Mesenchymal stem cell (in vitro differentiated cells and primary cell): ENCODE data around the gene HOXC13.
A peak's percentile ranks its signal among the peaks of the same experiment; 100 is the strongest.

Source experiments
- DNase-seq: peaks from one replicate; pipeline ENCODE4 v3.0.0-alpha.2; 2013
- H2AFZ ChIP-seq: one replicate; pipeline ENCODE4 v1.6.1; 2013; ENCODE audit warnings: low read depth, mild to moderate bottlenecking, control low read depth, inconsistent platforms, low read length, moderate library complexity
- H2AK5ac ChIP-seq: 2 replicates; pipeline ENCODE4 v1.6.1; 2013; ENCODE audit warnings: low read length, moderate library complexity, mild to moderate bottlenecking, inconsistent platforms; ENCODE audit not compliant: severe bottlenecking
- H2BK120ac ChIP-seq: one replicate; pipeline ENCODE4 v1.6.1; 2013; ENCODE audit warnings: low read depth, mild to moderate bottlenecking, inconsistent platforms, low read length, moderate library complexity
- H2BK12ac ChIP-seq, 2 experiments: one replicate each; pipeline ENCODE4 v1.6.1; 2013; ENCODE audit warnings: inconsistent platforms in 2 of 2, low read length in 2 of 2, mild to moderate bottlenecking in 2 of 2, moderate library complexity in 2 of 2, control low read depth in 1 of 2
- H2BK15ac ChIP-seq: one replicate; pipeline ENCODE4 v1.6.1; 2013; ENCODE audit warnings: mild to moderate bottlenecking, low read depth, inconsistent platforms; ENCODE audit not compliant: poor library complexity, severe bottlenecking
- H2BK5ac ChIP-seq: 2 replicates; pipeline ENCODE4 v1.6.1; 2013; ENCODE audit warnings: low read depth, mild to moderate bottlenecking, low read length, control low read depth, inconsistent platforms; ENCODE audit not compliant: poor library complexity, severe bottlenecking
- H3K14ac ChIP-seq, 2 experiments: one replicate each; pipeline ENCODE4 v1.6.1; 2013; ENCODE audit warnings: inconsistent platforms in 2 of 2, low read length in 2 of 2, control low read depth in 1 of 2, mild to moderate bottlenecking in 1 of 2, moderate library complexity in 1 of 2
- H3K18ac ChIP-seq, 2 experiments: one replicate each; pipeline ENCODE4 v1.6.1; 2013; ENCODE audit warnings: inconsistent platforms in 2 of 2, low read length in 2 of 2, control low read depth in 1 of 2, low read depth in 1 of 2, mild to moderate bottlenecking in 1 of 2
- H3K23ac ChIP-seq, 2 experiments: one replicate each; pipeline ENCODE4 v1.6.1; 2013; ENCODE audit warnings: inconsistent platforms in 2 of 2, low read length in 2 of 2, mild to moderate bottlenecking in 2 of 2, moderate library complexity in 2 of 2, control low read depth in 1 of 2
- H3K27ac ChIP-seq: 2 replicates; pipeline ENCODE4 v1.5.1; 2013; ENCODE audit warnings: mild to moderate bottlenecking, moderate library complexity, low read length, control low read depth, inconsistent platforms; ENCODE audit not compliant: poor library complexity, severe bottlenecking
- H3K27me3 ChIP-seq, 2 experiments: 2 replicates each; pipeline versions ENCODE4 v1.6.1 to v1.7.0; 2013; ENCODE audit warnings: low read length in 2 of 2, mild to moderate bottlenecking in 2 of 2, moderate library complexity in 2 of 2, control low read depth in 1 of 2, inconsistent platforms in 1 of 2; ENCODE audit not compliant: control insufficient read depth in 1 of 2, insufficient read depth in 1 of 2
- H3K36me3 ChIP-seq, 2 experiments: 2 replicates each; pipeline versions ENCODE4 v1.6.1 to v1.7.0; 2013; ENCODE audit warnings: low read length in 2 of 2, control low read depth in 1 of 2, inconsistent platforms in 1 of 2, low read depth in 1 of 2, mild to moderate bottlenecking in 1 of 2; ENCODE audit not compliant: insufficient read depth in 2 of 2, control insufficient read depth in 1 of 2
- H3K4ac ChIP-seq, 2 experiments: one replicate each; pipeline ENCODE4 v1.6.1; 2013; ENCODE audit warnings: inconsistent platforms in 2 of 2, low read length in 2 of 2, mild to moderate bottlenecking in 2 of 2, moderate library complexity in 2 of 2, control low read depth in 1 of 2, low read depth in 1 of 2
- H3K4me1 ChIP-seq: 2 replicates; pipeline ENCODE4 v1.6.1; 2013; ENCODE audit warnings: low read depth, low read length, control low read depth; ENCODE audit not compliant: control insufficient read depth, insufficient read depth
- H3K4me2 ChIP-seq: 2 replicates; pipeline ENCODE4 v1.6.1; 2013; ENCODE audit warnings: low read length, mild to moderate bottlenecking, inconsistent platforms; ENCODE audit not compliant: poor library complexity, severe bottlenecking
- H3K4me3 ChIP-seq, 2 experiments: 2 replicates each; pipeline versions ENCODE4 v1.5.1 to v1.7.0; 2013; ENCODE audit warnings: low read length in 2 of 2, mild to moderate bottlenecking in 2 of 2, control low read depth in 1 of 2, low read depth in 1 of 2; ENCODE audit not compliant: insufficient read depth in 1 of 2
- H3K79me1 ChIP-seq: replicated peaks from 2 replicates; pipeline ENCODE4 v1.6.1; 2013; ENCODE audit warnings: mild to moderate bottlenecking, control low read depth, low read length, inconsistent platforms; ENCODE audit not compliant: poor library complexity, severe bottlenecking
- H3K9ac ChIP-seq: 2 replicates; pipeline ENCODE4 v1.7.0; 2013; ENCODE audit warnings: mild to moderate bottlenecking, low read length, moderate library complexity
- H3K9me3 ChIP-seq: 2 replicates; pipeline ENCODE4 v1.7.0; 2013; ENCODE audit warnings: mild to moderate bottlenecking, low read length; ENCODE audit not compliant: control insufficient read depth
- H4K8ac ChIP-seq: one replicate; pipeline ENCODE4 v1.6.1; 2013; ENCODE audit warnings: inconsistent platforms, mild to moderate bottlenecking, low read length, moderate library complexity
- H4K91ac ChIP-seq: one replicate; pipeline ENCODE4 v1.6.1; 2013; ENCODE audit warnings: mild to moderate bottlenecking, low read length, inconsistent platforms
- WGBS: methylation state at CpG from one replicate; pipeline ENCODE4 v1.1.7; 2013; ENCODE audit warnings: mixed read lengths; 5-methylcytosine and 5-hydroxymethylcytosine counted together

Gene HOXC13

GRCh38 chr12:53988541-53989226 is 50.1 kb downstream of the HOXC13 start:
- no peak overlapping the region for H3K14ac ChIP-seq
- no peaks in the 10 kb centered on the region for H3K36me3 ChIP-seq
- no peak overlapping the region for H2BK5ac ChIP-seq
- H3K9ac ChIP-seq: peak overlapping the region; percentile 98
- peak overlapping the region; percentile 50 for H3K27ac ChIP-seq
- no peak overlapping the region for H4K91ac ChIP-seq
- H3K4me1 ChIP-seq: peaks cover 46% of the 10 kb centered on the region
- H3K79me1 ChIP-seq: peaks cover 2% of the 10 kb centered on the region
- H4K8ac ChIP-seq: no peak overlapping the region
- no peak overlapping the region for H3K4ac ChIP-seq
- H3K23ac ChIP-seq: no peak overlapping the region
- peak overlapping the region in 1 of 2 experiments; percentile 92 for H3K4me3 ChIP-seq
- no peak for DNase-seq
- no peaks in the 10 kb centered on the region for H3K9me3 ChIP-seq
- peak overlapping the region; percentile 59 for H3K4me2 ChIP-seq
- no peak overlapping the region for H2BK12ac ChIP-seq
- no peak overlapping the region for H2BK120ac ChIP-seq
- 3% methylated on average over 5 of the region's 5 CpGs for WGBS
- H2BK15ac ChIP-seq: no peak overlapping the region
- H2AK5ac ChIP-seq: peak overlapping the region; percentile 79
- no peak overlapping the region for H3K18ac ChIP-seq
- no peak overlapping the region for H2AFZ ChIP-seq
- peaks cover 0 to 10% of the 10 kb centered on the region in 2 experiments for H3K27me3 ChIP-seq

- Histone ChIP-seq H4K91ac (no peak overlapping the region), H4K8ac (peak overlapping the region; percentile 19), H3K4me2 (peak overlapping the region; percentile 59), H3K14ac (no peak overlapping the region), H2BK120ac (no peak overlapping the region), H2BK12ac (no peak overlapping the region), H3K4me1 (peaks cover 43% of the 10 kb centered on the region), H3K9ac (peak overlapping the region; percentile 98), H2AFZ (no peak overlapping the region), H2AK5ac (no peak overlapping the region), H3K4me3 (peak overlapping the region in 1 of 2 experiments; percentile 92), H3K27me3 (peaks cover 0 to 4% of the 10 kb centered on the region in 2 experiments), H3K4ac (no peak overlapping the region), H2BK5ac (no peak overlapping the region), H3K23ac (no peak overlapping the region), H3K18ac (no peak overlapping the region), H3K36me3 (no peaks in the 10 kb centered on the region), H2BK15ac (no peak overlapping the region), H3K79me1 (peaks cover 2% of the 10 kb centered on the region), H3K27ac (peak overlapping the region; percentile 8), H3K9me3 (no peaks in the 10 kb centered on the region)
- WGBS: 22% methylated on average over 24 of the region's 28 CpGs
- peak; percentile 71 for DNase-seq
Observed at GRCh38 chr12:53989227-53990113, 50.8 kb downstream of the HOXC13 start.

- Histone ChIP-seq H3K36me3 (no peaks in the 10 kb centered on the region), H3K4ac (no peak overlapping the region), H4K8ac (no peak overlapping the region), H3K9ac (peak overlapping the region; percentile 98), H4K91ac (no peak overlapping the region), H2BK120ac (no peak overlapping the region), H3K4me1 (peaks cover 43% of the 10 kb centered on the region), H3K27ac (peak overlapping the region; percentile 62), H2BK15ac (peak overlapping the region; percentile 33), H2AK5ac (no peak overlapping the region), H2AFZ (no peak overlapping the region), H3K4me3 (peak overlapping the region; percentile 50 to 92), H3K4me2 (peak overlapping the region; percentile 81), H2BK5ac (no peak overlapping the region), H3K9me3 (no peaks in the 10 kb centered on the region), H3K23ac (no peak overlapping the region), H3K27me3 (peaks cover 0 to 4% of the 10 kb centered on the region in 2 experiments), H2BK12ac (no peak overlapping the region), H3K18ac (no peak overlapping the region), H3K79me1 (peaks cover 2% of the 10 kb centered on the region), H3K14ac (no peak overlapping the region)
- DNase-seq: no peak
- WGBS: 21% methylated on average over 27 of the region's 27 CpGs
Observed at GRCh38 chr12:53990311-53991076, 51.9 kb downstream of the HOXC13 start.
